ENCODE measurements around the gene PTPRM.

The PTPRM gene

DNA sequence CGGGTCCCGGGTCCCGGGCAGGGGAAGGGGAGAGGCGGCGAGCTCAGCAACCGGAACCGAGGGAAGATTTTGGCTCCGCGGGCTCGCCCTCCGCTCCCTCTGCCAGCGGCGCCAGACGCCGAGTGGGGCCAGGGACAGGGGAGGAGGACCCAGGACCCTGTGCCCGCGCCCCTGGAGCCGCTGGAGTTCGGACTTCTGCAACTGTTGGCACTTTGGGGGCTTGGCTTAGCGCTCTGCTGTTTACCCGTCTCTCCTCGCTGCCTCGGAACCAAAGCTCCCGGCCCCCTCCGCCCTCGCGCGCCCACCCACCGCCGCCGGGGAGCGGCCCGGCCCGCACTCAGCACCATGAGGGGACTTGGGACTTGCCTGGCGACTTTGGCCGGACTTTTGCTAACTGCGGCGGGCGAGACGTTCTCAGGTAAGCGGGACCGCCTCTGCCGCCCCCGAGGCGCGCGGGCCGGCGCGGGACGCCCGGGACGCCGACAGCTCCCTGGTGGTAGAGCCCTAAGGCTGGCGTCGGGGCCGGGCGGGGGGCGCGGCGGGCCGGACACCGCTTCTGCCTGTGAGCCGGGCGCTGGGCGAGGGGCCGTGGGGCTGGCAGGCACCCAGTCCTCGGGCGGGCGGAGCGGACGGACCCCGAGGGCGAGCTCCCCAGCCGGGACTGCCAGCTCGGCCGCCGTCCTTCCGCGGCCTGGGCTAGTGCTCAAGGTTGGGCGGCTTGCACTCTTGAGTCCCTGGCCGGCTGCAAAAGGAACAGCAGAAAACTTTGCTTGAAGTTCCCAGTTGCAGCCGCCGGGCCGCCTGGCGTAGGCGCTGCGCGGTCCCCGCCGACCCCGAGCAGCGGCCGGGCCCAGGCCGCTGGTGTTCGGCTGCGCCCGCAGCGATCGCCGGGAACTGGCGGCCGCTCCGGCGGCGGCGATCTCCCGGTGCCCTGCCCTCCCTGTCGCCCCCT, 634 bp downstream of the PTPRM start:
- DNase-seq (ENCODE audit: low spot score), result no peak

DNA sequence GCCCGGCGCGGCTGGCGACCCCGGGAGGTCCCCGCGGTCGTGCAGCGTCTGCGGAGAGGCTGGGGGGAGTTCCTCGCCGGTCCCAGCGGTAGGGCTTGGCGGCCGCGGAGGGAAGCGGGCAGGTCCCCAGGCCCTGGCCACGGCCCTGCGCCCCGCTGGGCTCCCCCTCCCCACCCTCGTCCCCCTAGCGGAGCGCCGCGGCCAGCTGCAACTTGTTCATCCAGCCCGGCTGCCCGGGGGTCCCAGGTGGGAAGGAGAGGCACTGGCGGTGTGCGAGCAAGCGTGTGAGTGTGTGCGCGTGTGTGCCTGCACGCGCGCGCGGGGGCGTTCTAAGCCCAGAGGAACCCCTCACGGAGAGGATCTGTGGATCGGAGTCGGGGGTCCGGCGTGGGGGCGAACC, 1.3 kb downstream of the PTPRM start:
- DNase-seq (ENCODE audit: low spot score), result no peak

GRCh38 chr18:7571626-7572025, 4.5 kb downstream of the PTPRM start:
- DNase-seq (ENCODE audit: low spot score), result no peak

GRCh38 chr18:7572822-7573221, 5.7 kb downstream of the PTPRM start:
- DNase-seq (ENCODE audit: low spot score), result no peak

GRCh38 chr18:7575465-7576028, 8.4 kb downstream of the PTPRM start:
- DNase-seq (ENCODE audit: low spot score), result no peak

DNA sequence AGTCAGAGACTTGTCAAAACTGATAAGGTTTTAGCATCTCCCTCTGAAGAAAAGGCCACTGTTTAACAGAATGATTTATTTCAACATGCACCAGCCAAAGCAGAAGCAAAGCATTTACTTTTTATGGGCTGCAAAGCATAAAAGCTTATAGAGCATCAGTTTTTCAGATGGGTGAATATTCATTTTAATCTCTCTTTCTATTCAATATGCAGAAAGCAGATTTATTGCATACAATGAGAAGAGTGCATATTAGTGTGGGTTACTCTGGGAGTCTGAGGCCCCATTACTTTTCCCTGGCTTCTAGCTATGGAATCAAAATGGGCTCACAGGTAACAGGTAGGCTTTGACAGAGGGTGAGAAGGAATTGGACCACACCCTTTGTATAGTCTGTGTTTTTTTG, 9.0 kb downstream of the PTPRM start:
- DNase-seq (ENCODE audit: low spot score), result no peak

DNA sequence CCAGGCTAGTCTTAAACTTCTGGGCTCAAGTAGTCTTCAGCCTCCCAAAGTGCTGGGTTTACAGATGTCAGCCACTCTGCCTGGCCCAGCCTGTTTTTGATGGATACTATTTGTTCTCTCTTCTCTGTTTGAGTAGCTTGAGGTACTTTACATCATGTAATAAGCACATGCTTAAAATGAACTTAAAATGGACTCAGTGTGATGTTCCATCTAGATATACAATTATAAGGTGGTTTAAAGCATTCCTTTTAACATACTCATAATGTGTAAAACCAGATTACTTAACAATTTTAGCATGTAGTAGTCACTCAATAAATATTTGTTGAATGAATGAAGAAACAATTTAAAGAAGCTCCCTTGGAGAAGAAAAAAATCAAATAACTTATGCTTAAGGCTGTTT, 9.6 kb downstream of the PTPRM start:
- no peak for DNase-seq (ENCODE audit: low spot score)

- DNase-seq (ENCODE audit: low spot score), result no peak
Observed at GRCh38 chr18:7577706-7578105, 10.6 kb downstream of the PTPRM start.

GRCh38 chr18:7579176-7579917, 12.2 kb downstream of the PTPRM start:
- no peak for DNase-seq (ENCODE audit: low spot score)

DNA sequence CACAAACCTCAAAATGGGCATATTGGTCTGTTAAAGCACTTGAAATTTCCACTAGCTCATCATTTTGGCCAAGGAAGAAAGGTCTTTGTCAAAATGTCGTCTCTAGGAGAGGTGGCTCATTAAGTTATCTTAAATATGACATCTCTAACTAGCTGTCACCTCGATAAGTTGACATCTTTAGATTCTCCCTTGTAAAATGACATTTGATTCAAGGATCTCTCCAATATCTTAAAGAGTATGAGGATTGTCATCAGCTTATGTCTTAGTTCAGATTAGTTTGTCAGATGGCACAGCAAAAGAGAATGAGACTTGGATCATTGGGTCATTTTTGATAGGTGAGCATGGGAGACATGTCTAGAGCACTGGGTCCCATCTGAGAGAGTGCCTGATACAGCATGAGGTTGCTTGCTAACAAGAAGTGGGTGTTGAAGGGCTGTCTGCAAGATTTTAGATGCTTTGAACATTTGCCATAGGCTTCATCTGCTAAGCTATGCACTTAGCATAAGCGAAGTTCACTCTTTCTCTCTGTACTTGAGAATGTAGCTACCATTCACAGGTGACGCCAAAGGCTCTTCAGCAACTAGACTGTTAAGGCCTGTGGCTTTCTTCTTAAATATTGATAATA, 12.9 kb downstream of the PTPRM start:
- no peak for DNase-seq (ENCODE audit: low spot score)

- DNase-seq (ENCODE audit: low spot score), result no peak
Observed at GRCh38 chr18:7584646-7585275, 17.6 kb downstream of the PTPRM start.

GRCh38 chr18:7585276-7585670, 18.2 kb downstream of the PTPRM start:
- DNase-seq (ENCODE audit: low spot score), result no peak

- no peak for DNase-seq (ENCODE audit: low spot score)
Observed at GRCh38 chr18:7586379-7586778, 19.3 kb downstream of the PTPRM start.

GRCh38 chr18:7590826-7591560, 23.9 kb downstream of the PTPRM start:
- DNase-seq (ENCODE audit: low spot score), result no peak

DNA sequence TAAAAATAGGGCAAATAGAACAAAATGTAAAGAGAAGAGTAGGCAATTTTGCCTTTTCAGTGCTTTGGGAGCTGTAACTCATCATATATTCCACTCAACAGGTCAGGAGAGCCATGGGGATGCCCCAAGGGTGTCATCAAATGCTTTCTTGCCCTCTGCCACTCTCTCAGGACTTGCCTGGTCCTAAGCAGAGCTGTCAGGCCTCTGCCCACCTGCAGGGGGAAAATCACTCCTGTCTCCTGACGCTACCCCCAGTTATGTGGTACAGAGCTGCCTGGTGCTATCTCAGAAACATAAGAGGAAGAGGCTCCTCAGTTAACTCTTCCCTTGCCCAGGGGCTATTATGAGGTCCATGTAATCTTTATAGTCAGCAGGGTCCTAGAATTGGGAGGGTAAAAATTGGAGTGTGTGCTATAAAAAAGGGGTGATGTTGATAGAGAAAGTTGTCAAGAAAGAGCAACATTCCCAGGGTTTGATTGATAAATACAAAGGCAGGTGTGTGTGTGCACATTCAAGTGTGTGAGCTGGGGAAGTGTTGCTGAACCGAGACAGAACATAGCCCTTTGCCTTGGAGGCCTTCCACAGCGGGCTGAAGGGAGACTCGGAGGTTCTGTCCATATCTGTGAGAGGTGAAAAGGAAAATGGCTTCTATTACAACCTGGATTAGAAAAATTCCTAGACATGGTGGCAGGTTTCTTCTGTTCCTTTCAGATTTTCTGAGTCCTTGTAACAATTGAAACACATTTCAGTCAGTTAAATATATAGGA, 25.4 kb downstream of the PTPRM start:
- DNase-seq (ENCODE audit: low spot score), result no peak

DNA sequence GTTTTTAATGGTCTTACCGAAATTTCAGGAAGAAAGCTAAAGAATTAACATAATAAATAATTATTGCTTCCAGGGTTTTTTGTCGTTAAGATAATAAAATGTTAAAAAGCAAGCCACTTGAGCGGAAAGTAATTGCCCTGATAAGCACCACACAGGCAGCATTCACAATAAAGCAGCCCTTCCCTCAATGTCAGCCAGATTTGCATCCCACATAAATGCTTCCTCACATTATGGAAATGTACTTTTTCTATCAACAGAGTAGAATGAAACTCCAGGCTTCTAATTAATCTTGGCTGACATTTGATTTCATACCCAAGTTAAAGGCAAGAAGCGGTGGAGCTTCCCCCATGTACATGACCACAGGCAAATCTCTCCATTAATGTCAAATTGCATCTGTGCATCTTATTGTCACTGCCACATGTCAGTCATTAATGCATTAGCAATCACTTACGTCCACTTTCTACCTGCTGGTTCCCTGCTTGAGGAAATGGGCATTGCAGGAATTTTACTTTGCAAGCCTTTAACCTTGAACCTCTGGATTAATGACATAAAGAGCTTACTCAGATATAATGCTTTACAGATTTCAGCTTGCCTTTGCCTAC, 26.2 kb downstream of the PTPRM start:
- no peak for DNase-seq (ENCODE audit: low spot score)

GRCh38 chr18:7596147-7596546, 29.0 kb downstream of the PTPRM start:
- no peak for DNase-seq (ENCODE audit: low spot score)

DNA sequence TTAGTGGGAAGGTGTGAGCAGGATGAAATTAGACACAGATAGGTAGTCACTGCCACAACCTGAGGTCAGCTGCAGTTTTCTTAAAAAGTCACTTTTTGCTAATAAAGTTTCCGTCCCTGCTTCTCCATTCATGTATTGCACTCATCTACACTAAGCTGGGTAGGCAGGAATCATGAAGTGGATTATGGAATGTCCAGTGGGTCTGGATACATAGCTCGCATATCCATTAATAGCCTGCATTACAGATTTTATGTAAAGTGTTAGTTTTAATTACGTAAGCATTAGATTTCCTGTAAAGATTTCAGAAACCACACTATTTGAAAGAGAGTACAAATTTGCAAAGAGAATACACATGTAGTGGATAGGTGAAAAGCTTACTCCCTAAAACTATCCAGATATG, 30.4 kb downstream of the PTPRM start:
- no peak for DNase-seq (ENCODE audit: low spot score)

DNA sequence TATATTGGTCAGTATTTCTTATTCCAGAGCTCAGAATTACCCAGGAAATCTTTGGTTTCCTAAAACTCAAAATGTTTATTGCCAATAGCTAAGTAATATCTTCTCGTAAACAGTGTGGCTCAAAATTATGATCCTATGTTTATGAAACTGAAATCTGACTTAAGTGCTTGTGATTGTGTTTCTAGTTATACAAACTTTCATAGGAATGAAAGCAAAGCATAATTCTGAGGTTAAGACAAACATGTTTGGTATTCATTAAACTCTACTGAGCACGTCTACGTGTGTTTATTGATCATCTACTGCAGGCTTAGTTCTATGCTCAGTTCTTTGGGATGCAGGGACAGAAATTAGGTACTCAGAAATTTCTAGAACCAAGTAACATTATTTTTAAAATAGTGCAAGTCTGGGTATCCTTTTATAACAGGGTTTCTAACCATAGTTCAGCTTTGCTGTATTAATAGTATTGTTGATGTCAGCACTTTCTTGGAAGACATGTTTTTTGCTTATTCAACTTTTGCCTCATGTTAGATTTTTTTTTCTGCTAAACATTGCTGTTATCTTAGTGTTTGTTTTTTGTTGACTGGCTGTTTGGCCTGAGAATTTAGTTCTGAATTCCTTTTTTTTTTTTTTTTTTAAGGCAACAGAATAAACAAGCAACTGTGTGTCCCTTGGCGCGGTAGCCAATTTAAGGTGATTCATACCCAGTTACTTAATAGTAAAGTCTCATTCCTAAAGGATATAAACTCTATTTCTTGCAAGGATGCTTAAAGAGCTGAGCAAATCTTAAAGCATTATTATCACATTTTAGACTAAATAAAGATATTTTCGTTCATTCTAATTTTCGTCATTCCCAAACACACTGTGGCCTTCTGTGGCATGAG, 31.3 kb downstream of the PTPRM start:
- no peak for DNase-seq (ENCODE audit: low spot score)
